Suppressor macrophage treated with lipopolysaccharide for 4 hours (primary cell): ENCODE results near the gene SUSD1.
"Not testable (repeated sequence)": the region's sequence is repeated elsewhere in the genome, so short reads cannot be mapped to it uniquely, and the experiment has no call there.

Source experiments
- DNase-seq: peaks from one replicate; pipeline ENCODE4 v3.0.0-alpha.2; 2020

The SUSD1 gene

DNA sequence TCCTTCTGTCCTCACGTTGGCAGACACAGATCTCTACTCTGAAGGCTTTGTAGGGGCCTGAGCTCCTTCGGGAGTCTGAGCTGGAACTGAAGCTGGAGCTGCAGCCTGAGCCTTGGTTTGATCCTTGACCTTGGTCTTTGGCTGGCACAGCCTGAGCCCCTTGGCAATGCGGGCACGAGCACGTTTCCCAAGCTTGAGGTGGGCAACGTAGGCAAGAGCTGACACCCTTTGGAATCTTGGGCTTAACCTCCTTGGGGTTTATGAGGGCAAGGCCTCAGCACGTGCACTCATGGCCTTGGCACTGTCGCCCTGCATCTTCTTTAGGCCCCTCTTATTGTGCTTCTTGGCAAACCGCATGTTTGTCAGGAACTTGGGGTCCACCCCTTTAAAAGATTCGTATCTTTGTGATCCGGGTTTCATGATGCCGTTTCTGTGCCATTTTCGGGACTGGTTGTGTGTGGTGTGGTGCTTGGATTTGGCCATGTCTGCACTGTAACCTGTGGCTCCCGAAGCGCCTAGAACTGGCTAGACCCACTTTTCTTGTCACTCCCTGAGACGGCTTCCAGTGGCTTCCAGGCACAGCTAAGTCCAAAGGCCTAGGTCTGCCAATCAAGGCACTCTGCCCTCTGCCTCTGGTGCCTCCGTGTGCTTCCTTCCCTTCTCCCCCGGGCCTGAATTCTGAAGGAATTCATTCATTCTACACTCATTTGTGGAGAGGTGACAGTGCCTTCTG, 1.4 kb downstream of the SUSD1 start:
- no peak for DNase-seq

DNA sequence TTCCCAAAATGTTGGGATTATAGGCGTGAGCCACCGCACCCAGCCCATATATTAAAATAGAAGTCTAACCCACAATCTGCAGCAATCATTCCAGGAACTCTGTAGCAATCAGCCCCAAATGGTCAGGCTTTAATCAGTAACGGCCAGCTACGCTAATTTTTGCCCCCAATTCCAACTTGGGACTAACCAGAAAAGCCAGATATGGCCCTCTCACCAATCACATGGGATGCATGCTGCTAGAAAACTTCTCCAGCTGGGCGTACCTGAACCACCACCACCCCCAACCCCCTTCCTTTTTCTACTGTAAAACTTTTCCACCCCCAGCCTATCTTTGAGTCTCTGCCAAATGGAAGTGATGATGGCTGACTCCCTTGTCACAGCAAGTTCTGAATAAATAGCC, 4.1 kb downstream of the SUSD1 start:
- no peak for DNase-seq

DNA sequence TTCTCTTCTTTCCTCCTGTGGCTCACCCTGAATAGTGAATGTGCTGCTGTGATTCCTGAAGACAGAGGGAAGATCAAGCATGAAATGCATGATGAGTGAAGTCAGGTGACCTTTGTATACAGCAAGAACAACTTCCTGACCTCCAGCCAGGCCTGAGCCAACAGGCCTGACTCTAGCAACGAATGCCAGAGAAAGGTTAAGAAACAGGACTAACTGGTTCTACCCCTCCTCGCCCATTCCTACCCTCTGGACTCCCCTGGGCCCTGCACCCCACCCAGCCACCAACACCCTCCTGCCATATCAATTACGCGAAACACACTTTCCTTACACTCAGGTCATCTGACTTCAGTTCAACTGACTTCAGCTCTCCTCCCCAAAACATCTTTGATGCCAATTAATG, 4.9 kb downstream of the SUSD1 start:
- no peak for DNase-seq

DNA sequence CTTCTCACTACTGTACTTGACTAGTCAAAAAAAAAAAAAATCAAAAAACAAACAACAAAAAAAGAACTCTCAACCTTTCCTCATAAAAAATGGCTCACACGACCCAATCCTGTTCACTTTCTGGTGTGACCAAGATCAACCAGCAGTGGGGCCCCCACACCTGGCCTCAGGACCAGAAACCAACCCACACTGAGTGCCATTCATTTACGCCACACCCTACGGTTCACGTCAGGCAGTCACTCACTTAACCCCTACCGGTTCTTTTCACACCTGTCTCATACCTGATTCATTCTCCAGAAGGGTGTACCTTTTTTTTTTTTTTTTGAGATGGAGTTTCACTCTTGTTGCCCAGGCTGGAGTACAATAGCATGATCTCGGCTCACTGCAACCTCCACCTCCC, 5.7 kb downstream of the SUSD1 start:
- DNase-seq = no peak

DNA sequence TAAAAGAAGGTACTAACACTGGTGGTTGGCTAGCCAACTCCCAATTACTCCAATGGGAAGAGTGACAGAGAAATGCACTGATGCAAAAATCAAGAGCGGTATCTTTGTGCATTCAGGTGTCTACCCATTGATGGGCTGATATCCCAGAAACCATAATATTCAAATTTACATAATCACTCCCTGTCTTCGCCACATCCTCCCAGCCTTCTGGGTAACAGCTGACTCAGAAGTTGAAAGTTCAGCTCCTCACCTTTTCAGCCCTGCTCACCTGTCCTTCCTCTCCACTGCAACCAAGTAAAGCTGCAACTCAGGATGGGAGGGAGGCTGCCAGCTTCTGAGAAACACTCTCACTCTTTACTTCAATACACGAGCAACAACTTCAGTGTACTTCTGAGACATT, 6.9 kb downstream of the SUSD1 start:
- no peak for DNase-seq

DNA sequence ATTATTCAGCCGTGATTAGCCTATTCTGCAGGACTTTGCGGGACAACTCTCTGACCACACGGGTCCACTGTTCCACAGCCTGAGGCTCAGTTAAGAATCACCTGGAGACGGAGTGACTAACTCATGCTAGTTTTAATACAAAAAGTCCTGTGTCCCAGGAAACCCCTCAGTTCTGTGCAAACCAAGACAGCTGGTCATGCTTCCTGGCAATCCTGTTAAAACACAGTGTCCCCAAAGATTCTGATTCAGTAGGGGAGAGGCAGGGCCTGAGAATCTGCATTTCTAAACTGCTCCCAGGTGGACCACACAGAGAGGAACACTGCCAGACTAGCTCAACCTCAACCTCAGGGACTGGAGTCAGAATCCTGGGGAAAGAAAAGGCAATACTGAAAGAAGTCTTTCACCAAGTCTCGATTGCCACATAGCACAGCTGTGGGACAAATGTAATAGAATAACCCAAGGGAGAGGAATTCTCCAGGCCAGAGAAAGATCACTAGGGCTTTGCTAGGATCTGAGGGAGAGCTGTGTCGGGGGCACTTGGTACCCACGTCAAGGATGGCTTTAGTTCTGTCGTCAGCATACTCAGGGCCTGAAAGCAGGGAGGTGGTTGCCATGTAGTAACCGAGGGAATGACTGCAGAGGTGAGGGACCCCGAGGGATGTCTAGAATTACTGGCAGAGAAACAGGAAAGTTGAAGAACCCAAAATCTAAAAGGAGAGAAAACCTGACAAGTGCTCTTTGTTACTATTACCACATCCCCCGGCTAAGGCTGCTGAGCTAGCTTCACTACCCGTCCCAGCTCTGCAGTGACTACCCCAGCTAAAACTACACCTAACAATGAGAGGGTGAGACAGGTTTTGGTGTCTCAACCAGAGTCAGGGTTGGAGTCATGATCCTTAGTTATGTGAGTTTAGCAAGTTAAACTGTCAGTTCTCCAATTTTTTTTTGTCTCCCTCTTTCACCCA, 8.6 kb downstream of the SUSD1 start:
- DNase-seq = no peak

DNA sequence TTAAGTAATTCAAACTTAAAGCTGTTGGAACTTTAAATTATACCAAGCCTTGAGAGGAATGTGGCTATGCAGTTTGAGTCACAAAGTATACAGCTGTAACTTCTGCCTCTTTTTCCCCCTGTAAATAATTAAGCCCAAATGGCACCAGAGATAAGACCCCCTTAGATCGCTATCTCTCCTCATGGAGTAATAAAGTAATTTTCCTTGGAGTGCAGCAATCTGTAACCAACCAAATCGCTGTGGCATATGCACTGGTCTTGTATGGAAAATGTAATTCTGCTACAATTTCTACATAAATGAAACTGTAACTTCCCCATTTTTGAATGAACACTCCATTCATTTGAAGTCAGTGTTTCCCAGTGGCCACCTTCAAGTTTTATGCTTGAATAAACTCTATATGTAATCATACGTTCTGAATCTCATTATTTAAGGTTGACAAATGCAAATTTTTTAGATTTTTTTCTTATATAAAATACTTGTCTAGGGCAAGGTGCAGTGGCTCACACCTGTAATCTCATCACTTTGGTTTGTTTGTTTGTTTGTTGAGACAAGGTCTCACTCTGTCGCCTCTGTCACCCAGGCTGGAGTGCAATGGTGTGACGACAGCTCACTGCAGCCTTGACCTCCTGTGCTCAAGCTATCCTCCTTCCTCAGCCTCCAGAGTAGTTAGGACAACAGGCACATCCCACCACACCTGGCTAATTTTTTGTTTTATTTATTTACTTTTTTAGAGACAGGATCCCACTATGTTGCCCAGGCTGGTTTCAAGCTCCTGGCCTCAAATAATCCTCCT, 12.3 kb downstream of the SUSD1 start:
- peak; percentile 58 for DNase-seq

DNA sequence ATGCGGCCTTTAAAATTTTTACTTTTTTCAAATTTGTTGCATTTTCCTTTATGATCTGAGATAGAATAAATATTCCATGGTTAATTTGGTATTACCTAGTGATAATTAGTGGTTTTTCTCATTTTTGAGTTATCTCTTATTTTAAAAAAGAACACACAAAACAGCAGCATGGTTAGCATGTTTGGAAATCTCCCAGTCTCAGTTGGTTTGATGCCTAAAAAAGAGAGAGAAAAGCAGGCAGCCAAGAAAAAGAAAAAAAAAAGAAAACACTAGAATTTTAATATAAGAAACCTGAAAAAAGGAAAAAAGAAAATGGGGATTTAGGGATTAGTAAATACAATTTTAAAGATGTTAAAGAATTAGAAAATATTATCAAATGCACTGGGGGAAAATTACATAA, 15.3 kb downstream of the SUSD1 start:
- no peak for DNase-seq

DNA sequence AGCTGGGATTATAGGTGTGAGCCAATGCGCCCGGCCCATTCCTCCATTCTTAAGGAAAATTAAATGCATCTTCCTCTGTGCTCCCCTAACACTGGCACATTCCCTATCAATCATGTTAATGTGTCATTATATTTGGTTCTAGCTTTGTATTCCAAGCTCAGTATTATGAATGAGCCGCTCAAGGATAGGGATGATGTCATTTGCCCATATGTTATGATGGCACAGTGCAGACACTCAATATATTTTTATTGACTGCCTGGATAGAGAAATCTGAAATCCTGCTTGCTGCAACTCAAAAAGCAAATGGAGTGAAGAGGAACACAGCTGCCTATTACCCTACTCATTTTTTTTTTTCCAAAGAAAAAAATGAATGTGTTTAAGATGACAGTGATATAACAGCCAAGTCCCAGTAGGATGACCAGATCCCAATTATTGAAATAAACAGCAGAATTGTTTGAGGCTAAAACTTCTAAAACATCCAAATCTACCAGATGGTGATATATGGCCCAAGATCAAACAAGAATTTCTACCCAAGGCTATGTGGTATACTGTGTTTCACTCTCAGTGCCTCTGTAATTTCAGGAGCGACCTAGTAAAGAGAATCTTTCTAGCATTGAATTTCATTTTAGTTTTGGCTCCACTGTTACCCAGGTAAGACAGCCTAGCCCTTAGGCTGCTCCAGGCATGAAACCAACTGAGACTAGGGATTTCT, 16.3 kb downstream of the SUSD1 start:
- DNase-seq = no peak

DNA sequence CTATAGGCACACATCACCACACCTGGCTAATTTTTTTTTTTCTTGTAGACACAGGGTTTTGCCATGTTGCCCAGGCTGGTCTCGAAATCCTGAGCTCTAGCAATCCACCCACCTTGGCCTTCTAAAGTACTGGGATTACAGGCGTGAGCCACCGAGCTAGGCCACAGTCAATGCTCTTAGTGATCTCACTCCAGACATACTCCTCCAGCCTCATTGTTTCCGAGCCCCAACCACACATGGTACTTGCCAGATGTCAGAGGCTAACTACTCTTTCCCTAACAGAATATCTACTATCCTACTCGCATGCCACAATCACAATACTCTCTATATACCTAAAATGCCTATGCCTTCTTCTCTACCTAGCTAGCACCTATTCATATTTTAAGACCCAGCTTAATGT, 17.1 kb downstream of the SUSD1 start:
- no peak for DNase-seq

DNA sequence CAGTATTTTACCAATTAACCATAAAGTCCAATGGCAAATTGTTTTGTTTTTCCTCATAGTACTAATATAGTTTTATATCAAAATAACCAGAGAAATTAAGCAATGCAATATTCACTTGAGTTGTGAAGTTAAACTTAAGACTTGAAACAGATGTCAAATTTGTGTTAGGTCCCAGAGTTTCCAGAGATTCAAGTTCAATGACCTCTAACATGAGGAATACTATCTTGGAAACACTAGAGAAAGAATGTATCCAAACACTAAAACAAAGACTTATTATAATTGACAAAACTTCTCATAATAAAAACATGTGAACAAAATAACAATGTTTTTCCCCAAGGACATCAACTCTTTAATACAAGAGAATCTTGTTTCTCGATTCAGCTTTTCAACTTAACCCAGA, 18.0 kb downstream of the SUSD1 start:
- DNase-seq = no peak

DNA sequence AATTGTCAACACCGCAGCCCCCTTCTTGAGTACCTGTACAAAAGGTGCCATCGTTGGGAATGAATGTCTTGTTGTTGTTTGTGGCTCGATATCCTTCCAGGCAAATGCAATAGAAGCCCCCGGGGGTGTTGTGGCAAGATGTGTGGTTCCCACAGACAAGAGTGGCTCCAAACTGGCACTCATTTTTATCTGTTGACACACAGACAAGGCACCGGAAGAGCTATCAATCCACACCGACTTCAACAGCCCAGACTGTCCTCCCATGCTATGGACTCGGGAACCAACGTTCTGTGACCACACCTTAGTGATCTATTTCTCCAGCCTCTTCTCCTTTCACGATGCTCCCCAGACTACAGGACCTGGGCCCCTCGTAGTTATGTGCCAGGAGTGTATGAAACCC, 25.9 kb downstream of the SUSD1 start:
- DNase-seq = no peak

DNA sequence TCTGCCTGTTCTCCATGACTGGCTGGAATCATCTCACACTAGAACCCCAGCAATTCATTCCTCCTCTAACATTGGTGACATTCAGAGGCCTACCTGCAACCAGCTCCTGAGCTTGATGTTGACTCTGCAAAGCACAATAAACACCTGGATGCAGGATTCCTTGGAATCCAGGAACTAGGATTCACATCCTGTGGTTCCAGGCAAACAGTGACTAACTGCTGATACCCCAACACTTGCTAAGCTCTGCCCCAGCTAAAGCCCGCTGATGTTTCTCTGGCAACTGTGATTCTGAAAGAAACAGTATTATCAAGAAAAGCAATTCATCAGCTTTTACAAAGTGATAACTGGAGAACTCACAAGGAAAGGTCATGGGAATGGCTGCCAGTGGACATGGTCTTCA, 29.2 kb downstream of the SUSD1 start:
- DNase-seq = no peak

DNA sequence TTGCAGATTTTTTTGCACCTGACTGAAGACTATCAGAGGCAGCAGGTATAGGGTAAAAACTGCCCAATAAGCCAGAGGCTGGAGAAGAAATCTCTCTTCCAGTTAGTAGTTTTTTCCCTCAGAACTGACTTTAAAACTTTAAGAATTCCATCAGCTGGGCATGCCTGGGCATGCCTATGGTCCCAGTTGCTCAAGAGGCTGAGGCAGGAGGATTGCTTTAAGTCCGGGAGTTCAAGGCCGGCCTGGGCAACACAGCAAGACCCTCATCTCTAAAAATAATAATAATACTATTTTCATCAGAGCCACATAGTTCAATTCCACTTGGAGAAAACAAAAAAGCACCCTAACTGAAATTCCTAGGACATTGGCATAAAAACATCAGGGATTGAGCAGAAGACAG, 30.3 kb downstream of the SUSD1 start:
- no peak for DNase-seq

DNA sequence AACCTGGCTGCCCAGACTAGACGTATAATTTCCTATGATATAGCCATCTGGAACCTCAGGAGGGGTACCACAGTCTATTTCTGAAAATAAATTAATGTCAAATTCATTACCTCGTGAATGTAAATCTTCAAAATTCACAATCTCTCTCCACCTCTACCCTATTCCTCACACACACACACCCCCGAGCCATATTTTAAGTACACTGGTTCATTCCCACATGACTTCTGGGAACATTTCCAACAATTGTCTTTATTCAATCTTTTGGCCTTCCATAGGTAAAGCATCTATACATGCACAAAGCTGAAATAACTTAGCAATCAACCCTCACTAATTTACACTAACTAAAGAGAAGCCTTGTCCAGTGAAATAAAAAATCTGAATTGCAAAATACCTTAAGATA, 32.7 kb downstream of the SUSD1 start:
- DNase-seq = no peak

DNA sequence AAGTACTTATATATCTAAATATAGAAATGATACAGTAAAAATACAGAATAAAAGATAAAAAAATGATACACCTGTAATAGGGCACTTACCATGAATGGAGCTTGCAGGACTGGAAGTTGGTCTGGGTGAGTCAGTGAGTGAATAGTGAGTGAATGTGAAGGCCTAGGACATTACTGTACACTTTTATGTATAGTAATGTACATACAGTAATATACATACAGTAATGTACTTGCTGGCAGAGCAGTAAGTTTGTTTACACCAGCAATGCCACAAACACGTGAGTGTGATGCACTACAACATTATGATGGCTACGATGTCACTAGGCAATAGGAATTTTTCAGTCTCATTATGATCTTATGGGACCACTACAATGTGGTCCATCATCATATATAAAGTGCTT, 34.2 kb downstream of the SUSD1 start:
- DNase-seq = no peak

DNA sequence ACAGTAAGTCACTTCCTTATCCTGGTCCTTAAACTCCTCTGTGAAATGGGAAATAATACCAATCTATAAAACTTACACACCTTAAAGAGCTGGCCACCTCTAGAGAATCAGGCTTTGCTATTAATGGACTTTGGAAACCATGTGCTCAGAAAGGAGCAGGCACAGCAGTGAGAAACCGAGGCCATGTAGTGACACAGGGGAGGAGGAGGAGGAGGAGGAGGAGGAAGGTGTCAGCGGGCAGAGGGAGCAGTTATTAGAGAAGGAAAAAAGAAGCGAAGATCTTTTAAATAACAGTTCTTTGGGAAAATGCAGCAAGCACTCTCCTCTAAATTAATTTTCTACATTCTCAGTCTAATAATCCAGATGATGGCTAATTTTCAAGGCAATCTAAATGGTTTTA, 38.0 kb downstream of the SUSD1 start:
- no peak for DNase-seq

DNA sequence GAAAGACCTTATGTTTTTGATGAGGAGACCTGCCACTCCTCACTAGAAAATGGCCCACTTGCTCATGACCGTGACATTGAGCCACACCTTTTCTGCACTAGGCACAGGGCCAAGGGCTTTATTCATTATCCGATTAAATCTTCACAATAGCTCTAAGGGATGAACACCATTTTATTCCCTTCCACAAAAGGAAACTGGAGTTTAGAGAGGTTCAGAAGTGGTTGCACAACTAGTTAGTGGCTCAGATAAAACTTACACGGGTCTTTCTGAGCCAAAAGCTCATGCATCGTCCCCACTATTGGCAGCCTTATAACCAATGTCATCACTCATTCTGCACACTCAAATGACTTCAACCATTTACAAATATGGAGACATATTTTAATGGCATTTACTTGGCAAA, 39.4 kb downstream of the SUSD1 start:
- no peak for DNase-seq

DNA sequence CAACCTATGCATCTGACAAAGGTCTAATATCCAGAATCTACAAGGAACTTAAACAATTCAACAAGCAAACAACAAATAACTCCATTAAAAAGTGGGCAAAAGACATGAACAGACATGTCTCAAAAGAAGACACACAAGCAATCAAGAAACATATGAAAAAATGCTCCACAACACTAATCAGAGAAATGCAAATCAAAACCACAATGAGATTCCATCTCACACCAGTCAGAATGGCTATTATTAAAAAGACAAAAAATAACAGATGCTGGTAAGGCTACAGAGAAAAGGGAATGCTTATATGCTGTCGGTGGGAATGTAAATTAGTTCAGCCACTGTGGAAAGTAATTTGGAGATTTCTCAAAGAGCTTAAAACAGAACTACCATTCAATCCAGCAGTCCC, 41.3 kb downstream of the SUSD1 start:
- DNase-seq = not testable (repeated sequence)

DNA sequence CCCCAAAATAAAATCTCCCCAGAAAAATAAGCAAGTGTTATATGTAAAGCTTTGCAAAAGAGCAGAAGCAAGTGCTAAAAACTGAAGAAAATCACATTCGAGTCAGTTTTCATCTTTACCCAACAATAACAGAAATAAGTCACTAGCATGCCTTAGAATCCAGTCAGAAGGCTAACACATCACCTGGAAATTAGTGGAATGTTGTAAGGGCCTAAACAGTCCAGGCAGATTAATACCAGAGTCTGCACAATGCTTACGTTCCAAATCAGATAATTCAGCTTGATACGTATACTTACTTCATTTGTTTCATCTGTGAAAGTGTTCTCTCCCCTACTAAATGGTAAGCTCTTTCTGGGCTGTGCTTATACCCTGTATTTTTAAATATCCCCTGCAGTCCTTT, 42.7 kb downstream of the SUSD1 start:
- no peak for DNase-seq

DNA sequence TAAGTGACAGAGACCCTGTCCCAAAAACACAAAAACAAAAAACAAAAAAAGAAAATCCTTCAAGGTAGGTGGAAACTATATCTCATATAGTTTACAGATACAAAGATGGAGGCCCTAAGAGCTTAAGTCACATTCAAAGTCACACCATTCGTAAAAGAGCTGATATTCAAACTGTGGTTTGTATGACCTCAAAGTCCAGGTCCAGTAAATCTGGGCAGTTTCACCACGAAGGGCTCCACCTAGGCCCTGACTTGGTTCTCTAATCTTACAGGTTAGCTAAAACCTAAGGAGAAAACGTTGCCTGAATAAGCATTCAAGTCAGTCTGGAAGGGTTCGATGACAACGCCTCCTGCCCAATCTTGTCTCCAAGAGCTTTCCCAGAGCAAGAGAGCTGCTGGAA, 44.1 kb downstream of the SUSD1 start:
- DNase-seq = no peak

DNA sequence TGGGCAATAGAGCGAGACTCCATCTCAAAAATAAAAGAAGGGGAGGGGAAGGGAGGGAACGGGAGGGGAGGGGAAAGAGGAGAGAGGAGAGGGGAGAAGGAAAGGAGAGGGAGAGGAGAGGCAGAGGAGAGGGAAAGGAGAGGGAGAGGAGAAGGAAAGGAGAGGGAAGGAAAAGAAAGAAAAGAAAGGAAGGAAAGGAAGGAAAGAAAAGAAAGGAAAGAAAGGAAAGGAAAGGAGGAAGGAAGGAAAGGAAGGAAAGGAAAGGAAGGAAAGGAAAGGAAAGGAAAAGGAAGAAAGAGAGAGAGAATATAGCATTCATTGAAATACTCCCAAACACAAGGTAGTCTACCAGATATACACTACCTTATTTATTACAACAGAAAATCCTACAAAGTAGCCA, 44.8 kb downstream of the SUSD1 start:
- DNase-seq = no peak

DNA sequence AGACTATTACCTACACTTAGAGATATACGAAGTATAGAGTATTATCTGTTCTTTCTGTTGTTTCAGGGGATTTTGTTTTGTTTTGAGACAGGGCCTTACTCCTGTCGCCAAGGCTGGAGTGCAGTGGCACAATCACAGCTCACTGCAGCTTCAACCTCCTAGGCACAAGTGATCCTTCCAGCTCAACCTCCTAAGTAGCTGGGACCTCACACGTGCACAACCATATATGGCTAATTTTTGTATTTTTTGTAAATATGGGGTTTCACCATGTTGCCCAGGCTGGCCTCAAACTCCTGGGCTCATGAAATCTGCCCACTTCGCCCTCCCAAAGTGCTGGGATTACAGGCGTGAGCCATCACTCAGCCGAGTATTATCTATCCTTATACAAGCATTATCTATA, 45.9 kb downstream of the SUSD1 start:
- no peak for DNase-seq
